HL-60 (cell line): ENCODE measurements around the gene BRD3OS.

Source experiments
- DNase-seq, 2 experiments: peaks; one replicate each; pipeline ENCODE4 v3.0.0-alpha.2; 2010 to 2020; ENCODE audit warnings: low read depth in 1 of 2, low spot score in 1 of 2
- H3K27ac ChIP-seq: fragments of 250-450 bp; sonication (Bioruptor Pico); replicated peaks from 2 replicates; pipeline ENCODE4 v1.5.1; 2020; ENCODE audit warnings: mild to moderate bottlenecking, moderate library complexity
- H3K27me3 ChIP-seq: fragments of 250-450 bp; sonication (Bioruptor Pico); 2 replicates; pipeline ENCODE4 v1.5.1; 2021; ENCODE audit warnings: mild to moderate bottlenecking, moderate library complexity; ENCODE audit not compliant: insufficient read depth, poor library complexity, severe bottlenecking
- H3K4me3 ChIP-seq: replicated peaks from 2 replicates; pipeline ENCODE4 v1.5.1; 2011; ENCODE audit warnings: mild to moderate bottlenecking, control low read depth, low read length; ENCODE audit not compliant: insufficient read depth
- GABPA ChIP-seq: IDR thresholded peaks from 2 replicates; pipeline ENCODE4 v1.6.1; 2012; ENCODE audit warnings: low read depth
- POLR2AphosphoS5 ChIP-seq: IDR thresholded peaks from 2 replicates; pipeline ENCODE4 v1.6.1; 2012; ENCODE audit warnings: low read depth
- SPI1 ChIP-seq: IDR thresholded peaks from 2 replicates; pipeline ENCODE4 v1.6.1; 2012; ENCODE audit warnings: low read depth, mild to moderate bottlenecking, borderline replicate concordance
- TF ChIP-seq, protein P1 (sequence below): IDR thresholded peaks from one replicate; pipeline ENCODE4 v1.5.1; 2011; ENCODE audit warnings: low read length, control low read depth, inconsistent platforms; ENCODE audit not compliant: insufficient read depth
- TF ChIP-seq, protein P2 (sequence below): IDR thresholded peaks from 2 replicates; pipeline ENCODE4 v1.6.1; 2012; ENCODE audit warnings: low read depth; ENCODE audit not compliant: insufficient replicate concordance

The BRD3OS gene

DNA sequence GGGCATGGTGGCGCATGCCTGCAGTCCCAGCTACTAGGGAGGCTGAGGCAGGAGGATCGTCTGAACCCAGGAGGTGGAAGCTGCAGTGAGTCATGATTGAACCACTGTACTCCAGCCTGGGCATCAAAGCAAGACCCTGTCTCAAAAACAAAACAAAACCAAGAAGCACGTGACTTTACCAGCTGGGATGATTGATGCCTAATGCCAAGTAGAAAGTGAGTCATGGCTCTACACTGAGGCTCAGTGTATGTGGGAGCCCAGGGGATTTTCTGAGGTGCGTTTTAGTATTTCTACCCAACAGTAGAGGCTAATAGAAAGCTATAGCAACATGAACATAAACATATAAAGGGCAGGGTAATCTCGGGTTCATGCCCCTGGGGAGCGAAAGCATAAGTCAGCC lies 13.9 kb upstream of the BRD3OS start:
- Histone ChIP-seq H3K4me3 (no peak overlapping the region), H3K27me3 (peaks cover 11% of the 10 kb centered on the region), H3K27ac (no peak overlapping the region)
- TF ChIP-seq GABPA: no peak
- TF ChIP-seq, protein P1, sequence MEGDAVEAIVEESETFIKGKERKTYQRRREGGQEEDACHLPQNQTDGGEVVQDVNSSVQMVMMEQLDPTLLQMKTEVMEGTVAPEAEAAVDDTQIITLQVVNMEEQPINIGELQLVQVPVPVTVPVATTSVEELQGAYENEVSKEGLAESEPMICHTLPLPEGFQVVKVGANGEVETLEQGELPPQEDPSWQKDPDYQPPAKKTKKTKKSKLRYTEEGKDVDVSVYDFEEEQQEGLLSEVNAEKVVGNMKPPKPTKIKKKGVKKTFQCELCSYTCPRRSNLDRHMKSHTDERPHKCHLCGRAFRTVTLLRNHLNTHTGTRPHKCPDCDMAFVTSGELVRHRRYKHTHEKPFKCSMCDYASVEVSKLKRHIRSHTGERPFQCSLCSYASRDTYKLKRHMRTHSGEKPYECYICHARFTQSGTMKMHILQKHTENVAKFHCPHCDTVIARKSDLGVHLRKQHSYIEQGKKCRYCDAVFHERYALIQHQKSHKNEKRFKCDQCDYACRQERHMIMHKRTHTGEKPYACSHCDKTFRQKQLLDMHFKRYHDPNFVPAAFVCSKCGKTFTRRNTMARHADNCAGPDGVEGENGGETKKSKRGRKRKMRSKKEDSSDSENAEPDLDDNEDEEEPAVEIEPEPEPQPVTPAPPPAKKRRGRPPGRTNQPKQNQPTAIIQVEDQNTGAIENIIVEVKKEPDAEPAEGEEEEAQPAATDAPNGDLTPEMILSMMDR: no peak
- no peak for DNase-seq

DNA sequence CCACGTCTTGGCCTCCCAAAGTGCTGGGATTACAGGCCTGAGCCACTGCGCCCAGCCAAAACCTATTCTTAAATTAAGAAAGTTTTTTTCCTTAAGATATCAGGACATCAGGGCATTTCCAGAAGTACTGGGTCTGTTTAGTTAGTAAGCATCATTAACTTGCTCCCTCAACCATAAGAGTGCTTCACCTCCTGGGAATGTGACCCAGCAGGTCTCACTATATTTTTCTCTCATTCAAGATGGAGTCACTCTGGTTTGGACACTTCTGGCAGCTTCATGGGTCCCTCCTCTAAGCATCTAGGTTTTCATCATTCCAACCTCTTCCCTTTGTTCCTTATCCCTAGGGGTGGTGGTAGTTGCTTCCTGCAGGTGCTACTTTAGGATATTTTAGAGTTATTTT lies 10.3 kb upstream of the BRD3OS start:
- H3K27ac ChIP-seq: no peak overlapping the region
- DNase-seq: no peak
- H3K27me3 ChIP-seq: no peaks in the 10 kb centered on the region
- TF ChIP-seq, protein P2, sequence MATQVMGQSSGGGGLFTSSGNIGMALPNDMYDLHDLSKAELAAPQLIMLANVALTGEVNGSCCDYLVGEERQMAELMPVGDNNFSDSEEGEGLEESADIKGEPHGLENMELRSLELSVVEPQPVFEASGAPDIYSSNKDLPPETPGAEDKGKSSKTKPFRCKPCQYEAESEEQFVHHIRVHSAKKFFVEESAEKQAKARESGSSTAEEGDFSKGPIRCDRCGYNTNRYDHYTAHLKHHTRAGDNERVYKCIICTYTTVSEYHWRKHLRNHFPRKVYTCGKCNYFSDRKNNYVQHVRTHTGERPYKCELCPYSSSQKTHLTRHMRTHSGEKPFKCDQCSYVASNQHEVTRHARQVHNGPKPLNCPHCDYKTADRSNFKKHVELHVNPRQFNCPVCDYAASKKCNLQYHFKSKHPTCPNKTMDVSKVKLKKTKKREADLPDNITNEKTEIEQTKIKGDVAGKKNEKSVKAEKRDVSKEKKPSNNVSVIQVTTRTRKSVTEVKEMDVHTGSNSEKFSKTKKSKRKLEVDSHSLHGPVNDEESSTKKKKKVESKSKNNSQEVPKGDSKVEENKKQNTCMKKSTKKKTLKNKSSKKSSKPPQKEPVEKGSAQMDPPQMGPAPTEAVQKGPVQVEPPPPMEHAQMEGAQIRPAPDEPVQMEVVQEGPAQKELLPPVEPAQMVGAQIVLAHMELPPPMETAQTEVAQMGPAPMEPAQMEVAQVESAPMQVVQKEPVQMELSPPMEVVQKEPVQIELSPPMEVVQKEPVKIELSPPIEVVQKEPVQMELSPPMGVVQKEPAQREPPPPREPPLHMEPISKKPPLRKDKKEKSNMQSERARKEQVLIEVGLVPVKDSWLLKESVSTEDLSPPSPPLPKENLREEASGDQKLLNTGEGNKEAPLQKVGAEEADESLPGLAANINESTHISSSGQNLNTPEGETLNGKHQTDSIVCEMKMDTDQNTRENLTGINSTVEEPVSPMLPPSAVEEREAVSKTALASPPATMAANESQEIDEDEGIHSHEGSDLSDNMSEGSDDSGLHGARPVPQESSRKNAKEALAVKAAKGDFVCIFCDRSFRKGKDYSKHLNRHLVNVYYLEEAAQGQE: no peak
- TF ChIP-seq, protein P1: no peak
- TF ChIP-seq SPI1 (no peak), GABPA (no peak), POLR2AphosphoS5 (no peak)
- no peak overlapping the region for H3K4me3 ChIP-seq

DNA sequence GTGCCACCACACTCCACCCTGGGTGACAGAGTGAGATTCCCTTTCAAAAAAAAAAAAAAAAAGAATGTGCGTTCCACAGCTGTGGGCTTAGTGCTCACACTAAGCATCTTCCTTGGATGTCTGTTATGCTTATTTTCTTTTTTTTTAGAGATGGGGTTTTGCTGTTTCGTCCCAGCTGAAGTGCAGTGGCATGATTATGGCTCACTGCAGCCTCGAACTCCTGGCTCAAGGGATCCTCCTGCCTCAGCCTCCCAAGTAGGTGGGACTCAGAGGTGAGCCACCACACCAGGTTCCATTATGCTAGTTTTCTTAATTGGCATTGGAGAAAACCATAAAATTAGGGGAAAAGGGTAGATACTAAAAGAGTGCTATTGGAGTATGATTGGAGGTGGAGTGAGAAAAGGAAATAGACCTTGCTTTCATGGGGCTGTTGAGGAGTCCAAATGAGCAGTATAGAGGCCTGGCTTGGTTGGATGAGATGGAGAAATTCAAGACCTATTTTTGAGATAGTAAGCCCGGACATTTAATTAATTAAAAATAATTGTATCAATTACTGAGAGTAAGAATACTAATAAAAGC lies 978 bp upstream of the BRD3OS start:
- DNase-seq: no peak
- Histone ChIP-seq H3K27ac (no peak overlapping the region), H3K4me3 (no peak overlapping the region), H3K27me3 (no peaks in the 10 kb centered on the region)
- TF ChIP-seq SPI1: no peak
- no peak for TF ChIP-seq POLR2AphosphoS5
- TF ChIP-seq, protein P1: no peak
- no peak for TF ChIP-seq GABPA
- TF ChIP-seq, protein P2: no peak
